ENCODE measurements around the gene YPEL1. TPM values are rescaled to one million over a fixed set of nuclear protein-coding genes. Genes with fewer than 3 reads are reported as not detected.
"Not testable (repeated sequence)": the region's sequence is repeated elsewhere in the genome, so short reads cannot be mapped to it uniquely, and the experiment has no call there.

Gene YPEL1
- total RNA-seq, 1 donor from 2014 or later, result 7.3 TPM

DNA sequence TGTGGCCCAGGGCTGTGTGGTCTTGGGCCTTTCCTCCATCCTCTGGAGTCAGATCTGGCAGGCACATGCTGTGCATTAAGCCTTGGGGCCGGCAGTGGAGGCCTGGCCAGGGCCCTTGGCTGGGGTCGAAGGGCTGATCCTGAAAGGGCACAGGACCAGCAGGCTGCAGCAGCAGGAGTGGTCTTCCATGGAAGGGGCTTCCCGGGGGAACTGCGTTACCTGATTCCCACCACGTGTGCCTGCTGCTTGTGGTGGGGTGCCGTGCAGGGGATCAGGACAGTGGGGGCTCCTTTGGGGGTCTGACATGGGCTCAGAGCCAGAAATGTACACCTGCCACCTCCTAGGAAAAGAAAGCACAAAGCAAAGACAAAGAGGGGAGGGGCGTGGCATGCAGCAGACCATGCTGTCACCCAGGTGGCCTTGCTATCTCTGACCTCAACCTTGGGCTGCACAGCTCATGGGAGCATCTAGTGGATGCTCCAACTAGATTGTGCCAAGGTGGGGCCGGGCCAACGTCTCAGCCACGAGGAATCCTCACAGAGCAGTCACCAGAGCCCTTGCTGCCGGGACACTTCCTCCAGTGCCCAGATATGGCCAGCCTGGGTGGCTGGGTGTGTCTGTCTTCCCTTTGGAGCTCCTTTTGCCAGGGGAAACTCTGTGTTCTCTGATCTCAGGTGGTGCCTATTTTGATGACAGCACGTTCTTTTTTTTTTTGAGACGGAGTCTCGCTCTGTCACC lies 17.9 kb upstream of the YPEL1 start:
- TF ChIP-seq CTCF (conservative IDR thresholded peaks at IDR 0.05; ENCODE audit: low read depth, low read length), result no peak
- no peak for DNase-seq (ENCODE audit: low read depth)

DNA sequence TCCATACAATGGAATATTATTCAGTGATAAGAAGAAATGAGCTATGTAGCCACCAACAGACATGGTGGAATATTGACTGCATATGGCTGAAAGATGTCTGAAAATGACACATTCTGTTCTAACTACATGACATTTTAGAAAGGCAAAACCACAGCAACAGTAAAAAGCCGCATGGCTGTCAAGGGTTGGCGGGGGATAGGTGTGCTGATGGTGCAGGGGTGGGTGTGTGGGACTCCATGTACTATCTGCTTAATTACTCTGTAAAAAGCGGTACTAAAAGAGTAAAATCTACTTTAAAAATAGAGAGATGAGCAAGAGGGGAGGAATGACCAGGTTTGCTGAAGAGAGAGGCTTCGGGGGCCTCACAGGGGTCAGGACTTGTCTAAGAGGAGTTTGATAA lies 16.7 kb upstream of the YPEL1 start:
- H3K4me3 ChIP-seq (ENCODE audit: low read depth, low read length), result no peak overlapping the region
- no peak for TF ChIP-seq CTCF (conservative IDR thresholded peaks at IDR 0.05; ENCODE audit: low read depth, low read length)
- no peak for DNase-seq (ENCODE audit: low read depth)

More for the DNA sequence above, 17.9 kb upstream of the YPEL1 start:
- no peak overlapping the region for H3K4me3 ChIP-seq (ENCODE audit: low read depth, low read length)

- DNase-seq (ENCODE audit: low read depth), result no peak
- H3K4me3 ChIP-seq (ENCODE audit: low read depth, low read length), result no peak overlapping the region
- TF ChIP-seq CTCF (conservative IDR thresholded peaks at IDR 0.05; ENCODE audit: low read depth, low read length), result no peak
These were observed 10.4 kb upstream of the YPEL1 start for GRCh38 chr22:21745948-21746347.

DNA sequence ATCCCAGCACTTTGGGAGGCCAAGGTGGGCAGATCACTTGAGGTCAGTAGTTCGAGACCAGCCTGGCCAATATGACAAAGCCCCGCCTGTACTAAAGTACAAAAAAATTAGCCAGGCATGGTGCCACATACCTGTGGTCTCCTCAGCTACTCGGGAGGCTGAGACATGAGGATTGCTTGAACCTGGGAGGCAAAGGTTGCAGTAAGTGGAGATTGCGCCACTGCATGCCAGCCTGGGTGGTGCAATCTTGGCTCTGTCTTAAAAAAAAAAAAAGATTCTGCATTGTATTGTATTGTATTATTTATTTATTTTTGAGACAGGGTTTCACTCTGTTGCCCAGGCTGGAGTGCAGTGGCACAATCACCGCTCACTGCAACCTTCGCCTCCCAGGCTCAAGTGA lies 9.3 kb upstream of the YPEL1 start:
- DNase-seq (ENCODE audit: low read depth); H3K4me3 ChIP-seq (ENCODE audit: low read depth, low read length): not testable (repeated sequence)

GRCh38 chr22:21741790-21742189 lies 6.2 kb upstream of the YPEL1 start:
- TF ChIP-seq CTCF (conservative IDR thresholded peaks at IDR 0.05; ENCODE audit: low read depth, low read length), result no peak
- H3K4me3 ChIP-seq (ENCODE audit: low read depth, low read length), result no peak overlapping the region
- DNase-seq (ENCODE audit: low read depth), result no peak

DNA sequence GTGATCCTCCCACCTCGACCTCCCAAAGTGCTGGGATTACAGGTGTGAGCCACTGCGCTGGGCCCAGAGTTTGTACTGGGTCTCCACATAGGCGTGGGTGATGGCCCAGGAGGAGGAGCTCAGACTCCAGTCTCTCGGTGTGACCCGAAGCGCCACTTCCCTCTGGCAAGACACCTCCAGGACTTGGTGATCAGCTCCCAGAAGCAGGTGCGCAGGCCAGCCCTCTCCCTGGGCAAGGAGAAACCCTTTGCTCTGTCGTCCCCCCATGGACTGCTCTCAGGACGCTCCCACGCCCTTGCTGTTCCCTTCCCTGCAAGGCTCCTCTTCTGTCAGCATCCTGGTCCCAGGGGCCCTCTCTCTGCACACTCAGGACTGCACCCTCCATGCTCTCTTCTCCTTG lies 5.5 kb upstream of the YPEL1 start:
- DNase-seq (ENCODE audit: low read depth), result no peak
- no peak overlapping the region for H3K4me3 ChIP-seq (ENCODE audit: low read depth, low read length)
- no peak for TF ChIP-seq CTCF (conservative IDR thresholded peaks at IDR 0.05; ENCODE audit: low read depth, low read length)

- no peak overlapping the region for H3K4me3 ChIP-seq (ENCODE audit: low read depth, low read length)
- TF ChIP-seq CTCF (conservative IDR thresholded peaks at IDR 0.05; ENCODE audit: low read depth, low read length), result no peak
- DNase-seq (ENCODE audit: low read depth), result no peak
These were observed 4.3 kb upstream of the YPEL1 start for GRCh38 chr22:21739828-21740377.

Data from epithelial cell of proximal tubule (primary cell).